Stimulated activated CD8-positive, alpha-beta memory T cell treated with anti-CD3 and anti-CD28 coated beads, Interleukin-7, amount 100 ng/mL, for 1 hour (primary cell): ENCODE measurements around the gene MYH10.

Experiments used
- DNase-seq, 2 donors: peaks; one replicate each; pipeline ENCODE4 v3.0.0-alpha.2; 2020; ENCODE audit warnings: low read depth in 2 of 2

The MYH10 gene

DNA sequence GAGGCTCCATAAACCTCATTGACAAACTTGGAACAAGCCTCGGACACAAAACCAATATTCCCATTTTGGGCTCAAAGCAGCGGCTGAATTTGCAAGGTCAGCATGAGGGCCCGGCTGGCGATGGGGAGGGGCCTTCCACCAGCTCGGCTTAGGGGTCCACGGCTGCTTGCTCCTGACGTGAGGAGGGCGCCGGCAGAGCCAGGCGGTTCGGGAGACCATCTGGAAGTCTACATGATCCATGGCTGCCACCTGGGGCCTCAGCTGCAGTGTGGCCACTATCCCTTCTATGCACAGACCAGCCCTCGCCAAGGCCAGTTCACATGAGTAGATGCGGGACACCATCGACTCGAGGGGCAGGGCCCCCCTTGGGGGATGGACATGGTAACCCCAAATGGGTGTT is 155.7 kb downstream of the MYH10 start:
- no peak for DNase-seq

DNA sequence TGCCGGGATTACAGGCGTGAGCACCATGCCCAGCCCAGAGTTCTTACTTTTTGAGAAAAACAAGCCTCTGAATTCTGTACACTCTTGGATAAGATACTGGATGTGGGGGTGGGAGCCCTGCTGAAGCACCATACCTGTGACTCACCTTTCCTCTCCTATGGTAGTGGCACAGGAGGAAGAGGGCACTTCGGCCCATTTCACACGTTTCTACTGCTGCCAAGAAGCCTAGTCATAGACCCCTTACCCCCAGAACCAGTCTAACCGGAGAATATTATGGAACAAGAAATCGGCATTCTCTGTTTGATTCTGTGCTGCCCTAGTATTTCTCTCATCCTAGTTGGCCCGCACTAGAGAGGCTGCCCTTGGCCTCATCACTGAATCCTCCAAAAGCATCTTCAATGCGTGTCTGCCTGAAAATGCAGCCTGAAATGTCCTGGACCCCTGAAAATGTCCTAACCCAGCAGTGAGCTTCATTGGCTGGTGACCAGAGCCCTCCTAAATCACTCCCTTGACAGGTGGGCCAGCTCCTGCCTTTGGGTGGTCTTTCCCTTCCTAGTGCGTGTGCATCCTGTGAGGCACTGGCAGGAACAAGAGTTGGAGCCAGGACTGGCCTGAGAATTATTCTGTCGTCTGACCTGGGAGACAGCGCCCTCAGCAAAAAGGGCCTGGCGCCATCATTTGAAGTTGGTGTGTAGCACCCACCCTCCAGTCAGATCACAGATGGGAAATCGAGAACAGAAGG is 156.9 kb downstream of the MYH10 start:
- DNase-seq, result no peak

DNA sequence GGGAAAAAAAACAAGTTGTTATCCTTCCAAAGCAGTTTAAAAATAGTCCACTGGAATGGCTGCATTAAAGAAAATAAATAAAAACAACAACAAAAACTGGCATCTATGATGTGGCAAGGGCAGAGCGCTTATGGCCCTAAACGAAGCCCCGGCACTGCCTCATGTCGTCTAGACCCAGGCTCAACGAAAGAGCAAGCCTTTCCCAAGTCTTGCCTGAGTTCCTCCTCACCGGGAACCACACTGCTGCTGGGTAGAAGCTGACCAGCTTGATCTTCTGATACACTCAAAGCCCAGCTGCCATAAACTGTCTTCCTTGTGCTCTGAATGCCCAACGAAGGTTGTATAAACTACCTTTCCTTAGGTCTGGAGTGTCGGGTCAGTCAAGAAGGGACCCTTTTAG is 157.9 kb downstream of the MYH10 start:
- DNase-seq, result no peak

DNA sequence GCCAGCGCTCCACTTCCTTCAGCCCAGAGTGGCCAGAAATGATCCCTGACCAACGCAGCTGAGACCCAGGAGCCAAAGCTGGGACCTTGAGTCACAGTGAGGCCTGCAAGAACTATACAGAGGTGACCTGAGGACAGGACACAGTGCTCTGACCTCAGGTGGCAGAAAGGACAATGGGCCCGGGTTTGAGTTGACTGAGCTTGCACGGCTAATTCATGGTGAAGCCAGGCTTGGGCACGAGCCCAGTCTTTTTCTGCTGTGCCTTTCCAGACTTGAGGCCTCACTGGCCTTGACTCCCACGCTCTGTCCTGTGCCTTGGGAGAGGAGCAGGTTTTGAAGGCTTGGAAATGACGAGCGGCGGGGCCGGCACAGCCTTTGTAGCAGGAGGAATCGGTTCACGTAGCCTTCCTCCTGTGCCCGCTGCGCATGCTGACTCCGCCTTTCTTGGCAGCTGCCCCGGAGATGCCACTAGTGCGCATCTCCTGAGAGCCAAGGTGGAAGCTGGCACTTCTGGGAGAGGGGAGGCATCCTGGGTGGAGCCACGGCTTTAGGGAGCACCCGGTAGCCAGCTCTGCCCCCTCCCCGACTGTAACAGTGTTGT is 160.0 kb downstream of the MYH10 start:
- no peak for DNase-seq

DNA sequence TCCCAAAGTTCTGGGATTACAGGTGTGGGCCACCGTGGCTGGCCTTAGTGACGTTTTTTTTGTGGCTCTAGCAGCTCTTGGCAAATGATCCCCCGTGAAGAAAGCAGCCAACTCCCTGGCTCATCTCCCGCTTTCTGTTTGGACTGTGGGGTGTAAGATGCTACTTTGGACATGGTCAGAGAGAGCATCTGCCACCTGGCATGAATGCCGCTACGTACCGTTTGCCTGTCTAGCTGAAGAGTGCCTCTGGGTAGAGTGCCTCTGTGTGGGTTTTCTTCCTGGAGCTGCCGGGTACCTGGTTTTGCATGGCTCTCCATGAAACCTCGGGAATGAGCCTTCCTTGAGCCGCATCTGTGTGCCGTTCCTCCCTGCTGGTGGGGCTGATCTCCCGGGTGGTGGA is 160.6 kb downstream of the MYH10 start:
- DNase-seq, result no peak

DNA sequence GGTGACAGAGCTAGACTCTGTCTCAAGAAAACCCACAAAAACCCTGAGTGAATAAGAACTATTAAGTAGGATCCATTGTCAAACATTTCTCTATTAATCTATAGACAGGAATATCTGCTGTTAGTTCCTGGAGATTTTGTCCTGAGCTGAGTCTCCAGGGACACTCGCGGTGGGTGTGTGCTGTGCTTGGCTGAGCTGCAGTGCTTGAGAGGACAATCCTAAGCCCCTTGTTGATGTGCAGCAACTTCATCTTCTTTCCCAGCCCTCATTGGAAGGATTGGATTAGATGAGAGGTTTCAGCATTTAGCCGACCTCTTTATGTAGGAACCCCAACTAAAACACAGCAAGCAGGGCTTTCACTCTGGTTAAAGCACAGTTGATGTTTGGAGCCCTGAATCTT is 161.5 kb downstream of the MYH10 start:
- DNase-seq, result no peak

DNA sequence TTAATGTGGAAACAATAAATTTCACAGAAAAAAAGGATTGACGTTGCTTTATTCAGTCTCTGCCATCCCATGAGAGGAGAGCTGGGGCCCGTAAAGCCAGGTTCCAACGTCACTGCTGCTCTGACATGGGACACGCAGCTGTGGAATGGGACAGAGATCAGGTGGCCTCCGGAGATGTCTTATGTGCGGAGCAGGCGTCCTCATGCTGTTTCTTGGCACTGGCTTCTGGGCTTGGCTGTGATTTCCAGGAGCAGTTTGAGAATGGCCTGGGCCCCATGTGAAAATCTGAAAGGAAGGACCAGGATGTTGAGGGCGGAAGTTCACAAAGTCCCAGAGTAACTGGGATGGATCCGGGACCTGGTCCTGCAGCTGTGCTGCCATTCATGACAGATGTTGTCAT is 162.4 kb downstream of the MYH10 start:
- no peak for DNase-seq

DNA sequence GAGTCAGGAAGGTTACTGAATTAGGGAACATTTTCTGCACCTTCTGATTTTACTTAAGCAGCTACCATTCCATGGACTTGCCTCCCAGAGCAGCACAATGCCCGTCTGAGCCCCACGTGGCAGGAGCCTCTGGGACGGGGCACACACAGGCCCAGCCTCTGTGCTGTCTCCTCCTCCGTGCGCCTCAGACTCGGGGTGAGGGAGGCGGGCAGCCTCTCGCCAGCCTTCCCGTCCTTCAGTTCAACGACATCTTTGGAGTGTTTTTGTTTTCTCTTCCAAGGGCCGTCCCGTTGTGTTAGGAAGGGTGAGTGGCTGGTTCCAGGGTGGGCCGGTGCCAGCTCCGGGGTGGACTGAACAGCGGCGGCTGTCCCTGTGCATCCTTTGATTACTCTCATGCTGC is 163.0 kb downstream of the MYH10 start:
- DNase-seq, result no peak

DNA sequence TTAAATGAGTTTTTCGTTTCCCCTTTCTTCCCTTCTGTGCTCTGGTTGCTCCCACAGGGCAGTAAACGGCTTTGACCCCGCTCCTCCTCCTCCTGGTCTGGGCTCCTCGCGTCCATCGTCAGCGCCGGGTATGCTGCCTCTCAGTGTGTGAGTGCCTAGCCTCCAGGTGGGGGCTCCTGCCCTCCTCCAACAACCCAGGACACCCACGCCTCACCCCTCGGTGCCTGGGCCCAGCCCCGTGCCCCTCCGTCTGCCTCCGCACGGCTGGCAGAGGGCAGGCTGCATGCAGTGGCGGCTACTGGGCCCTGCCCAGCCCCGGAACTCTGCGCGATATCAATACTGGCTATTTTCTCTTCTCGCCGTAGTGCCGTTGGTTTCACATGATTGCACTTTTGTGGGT is 163.7 kb downstream of the MYH10 start:
- DNase-seq, result no peak

DNA sequence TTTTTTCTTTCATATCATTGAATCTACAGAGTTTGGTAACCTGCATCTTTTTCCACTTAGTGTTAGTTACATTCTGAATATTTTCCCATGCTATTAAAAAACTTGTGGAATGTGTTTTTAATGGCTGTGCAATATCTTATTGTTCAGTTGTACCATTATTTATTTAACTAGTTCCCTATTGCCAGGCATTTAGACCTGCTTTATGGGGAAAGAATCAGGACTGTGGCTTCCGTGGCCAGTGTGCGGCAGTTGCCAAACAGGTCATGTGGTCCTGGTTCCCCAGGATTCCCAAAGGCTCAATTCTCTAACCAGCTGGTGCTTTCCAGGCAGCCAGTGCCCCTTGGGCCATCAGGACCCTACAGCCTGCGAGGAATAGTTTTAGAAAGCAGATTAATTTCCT is 164.1 kb downstream of the MYH10 start:
- no peak for DNase-seq

DNA sequence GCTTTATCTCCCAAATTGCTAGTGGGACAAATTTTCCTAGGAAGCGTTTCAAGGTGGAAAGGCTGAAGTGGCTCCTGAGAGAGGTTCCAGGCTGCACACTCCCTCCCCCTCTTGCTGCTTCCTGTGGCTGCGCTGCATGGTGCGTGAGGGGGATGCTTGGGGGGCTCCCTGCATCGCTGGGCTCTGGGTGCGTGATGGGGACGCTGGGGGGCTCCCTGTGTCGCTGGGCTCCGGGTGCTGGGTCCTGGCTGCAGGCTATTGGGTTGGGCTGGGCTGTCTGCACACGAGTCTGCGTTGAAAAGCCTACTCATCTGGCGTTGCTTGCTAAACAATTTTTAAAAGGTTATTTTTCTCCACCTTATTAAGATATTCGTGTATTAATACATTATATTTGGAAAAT is 164.8 kb downstream of the MYH10 start:
- DNase-seq, result no peak

DNA sequence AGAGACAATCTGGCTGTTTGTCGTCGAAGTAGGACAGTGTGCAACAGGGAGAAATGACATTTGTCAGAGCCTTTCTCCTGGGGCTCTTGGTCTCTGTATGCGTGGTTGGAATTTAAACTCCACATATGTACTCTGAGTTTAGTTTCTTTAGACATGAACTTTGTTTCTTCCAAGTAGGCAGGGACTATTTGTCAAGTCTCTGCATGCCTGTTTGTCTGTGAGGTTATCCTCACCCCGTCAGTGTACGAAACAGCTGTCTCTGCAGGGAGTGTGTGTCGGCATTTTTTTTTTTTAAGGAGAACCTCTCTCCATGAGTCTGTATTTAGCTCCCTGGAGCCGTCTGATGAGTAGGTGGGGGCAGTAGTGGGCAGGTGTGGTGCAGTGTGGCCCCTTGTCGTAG is 165.2 kb downstream of the MYH10 start:
- DNase-seq, result no peak

DNA sequence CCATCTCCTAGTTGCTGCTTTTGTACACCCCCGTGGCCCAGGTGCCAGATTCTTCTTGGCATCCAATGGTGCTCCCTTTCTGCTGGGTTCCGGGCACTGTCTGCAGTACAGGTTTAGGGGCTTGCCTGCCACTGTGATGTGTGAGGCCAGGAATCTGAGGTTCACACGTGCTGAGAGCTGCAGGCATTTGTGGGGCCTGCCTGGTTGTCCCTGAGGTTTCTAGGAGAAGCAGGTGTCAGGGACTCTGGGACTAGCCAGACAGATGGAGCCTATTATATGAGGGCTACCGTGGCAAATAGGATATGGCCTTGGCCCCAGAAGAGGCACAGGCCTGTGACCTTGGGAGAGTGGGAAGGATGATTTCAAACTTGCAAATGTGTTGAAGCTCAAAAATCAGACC is 165.6 kb downstream of the MYH10 start:
- no peak for DNase-seq

DNA sequence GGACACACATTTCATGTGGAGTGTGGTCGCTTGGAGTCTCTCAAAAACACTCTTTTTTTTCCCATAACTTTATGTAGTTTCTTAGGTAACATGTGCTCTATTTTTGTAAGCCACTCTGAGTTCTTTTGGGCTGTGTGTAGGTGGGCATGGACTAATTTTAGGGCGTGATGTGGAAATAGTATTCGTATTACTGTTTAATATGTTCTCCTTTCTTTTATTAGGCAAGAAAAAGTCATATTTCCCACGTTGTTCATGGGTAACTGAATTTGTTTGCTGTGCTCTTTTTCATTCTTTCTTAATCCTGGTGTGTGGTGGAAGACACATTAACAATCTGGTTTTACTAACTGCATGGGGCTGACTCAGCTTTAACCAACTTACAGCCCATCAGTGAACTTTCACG is 167.4 kb downstream of the MYH10 start:
- DNase-seq, result no peak

DNA sequence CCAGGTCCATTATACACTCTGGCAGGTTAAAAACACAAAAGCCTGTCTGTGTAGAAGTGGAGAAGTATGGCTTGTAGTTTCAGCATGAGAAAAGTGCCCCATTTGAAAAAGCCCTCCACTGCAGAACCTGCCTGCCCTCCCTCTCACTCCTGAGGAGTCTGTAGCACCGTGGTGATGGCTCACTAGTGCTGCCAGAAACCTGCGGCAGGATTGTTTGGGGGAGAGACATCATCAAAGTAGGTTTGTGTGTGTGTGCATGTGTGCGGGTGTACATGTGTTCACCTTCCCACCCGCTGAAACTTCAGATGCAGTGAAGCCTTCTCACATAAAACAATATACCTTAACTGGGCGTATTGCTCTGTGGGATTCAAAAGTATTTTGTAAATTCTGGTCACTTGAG is 168.0 kb downstream of the MYH10 start:
- DNase-seq, result no peak

DNA sequence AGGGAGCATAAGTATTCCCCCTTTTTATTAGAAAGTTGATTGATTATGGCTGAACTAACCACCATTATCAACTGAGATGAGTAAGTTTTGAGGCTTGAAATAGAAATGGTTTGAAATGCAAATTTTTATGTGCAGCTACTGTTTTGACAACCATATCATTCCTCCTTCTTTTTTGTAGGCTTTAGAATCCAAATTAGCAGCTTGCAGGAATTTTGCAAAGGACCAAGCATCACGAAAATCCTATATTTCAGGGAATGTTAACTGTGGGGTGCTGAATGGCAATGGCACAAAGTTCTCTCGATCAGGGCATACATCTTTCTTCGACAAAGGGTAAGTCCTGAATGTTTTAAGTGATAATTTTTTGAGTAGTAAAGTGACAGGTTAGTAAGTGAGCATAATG is 170.7 kb downstream of the MYH10 start:
- DNase-seq, result no peak

DNA sequence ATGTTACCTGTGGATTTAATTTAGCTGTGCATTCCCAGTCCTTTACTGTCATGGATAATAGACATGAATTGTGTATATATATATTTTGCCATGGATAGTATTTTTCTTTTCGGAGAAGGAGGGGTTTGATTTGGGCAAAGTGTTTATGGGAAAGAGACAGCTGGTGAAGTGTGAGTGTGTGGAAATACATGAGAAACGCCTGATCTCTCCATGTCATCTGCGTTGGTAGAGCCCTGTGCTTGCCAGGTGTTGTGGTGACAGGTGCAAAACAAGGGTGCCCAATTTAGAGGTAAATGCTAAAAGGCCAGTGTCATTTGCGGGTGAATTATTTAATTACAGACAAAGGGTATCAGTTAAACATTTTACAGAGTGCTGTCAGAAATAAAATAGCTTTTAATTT is 171.4 kb downstream of the MYH10 start:
- DNase-seq, result no peak

DNA sequence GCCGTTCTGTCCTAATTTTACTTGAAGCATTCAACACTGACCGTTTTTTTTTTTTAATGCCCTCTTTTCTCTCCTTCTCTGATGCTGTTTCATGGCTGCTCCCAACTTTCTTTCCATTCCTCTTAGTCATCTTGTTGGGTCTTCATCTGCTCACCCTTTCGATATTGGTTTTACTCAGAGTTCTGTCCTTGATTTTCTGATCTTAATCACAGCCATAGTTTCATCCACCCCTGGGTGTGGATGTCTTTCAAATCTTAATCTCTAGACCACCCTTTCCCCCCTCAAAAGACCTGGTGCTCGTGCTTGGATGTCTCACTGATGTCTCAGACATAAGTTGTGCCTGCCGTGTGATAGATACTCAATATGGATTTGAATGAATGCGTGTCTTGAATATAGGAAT is 172.4 kb downstream of the MYH10 start:
- DNase-seq, result no peak

DNA sequence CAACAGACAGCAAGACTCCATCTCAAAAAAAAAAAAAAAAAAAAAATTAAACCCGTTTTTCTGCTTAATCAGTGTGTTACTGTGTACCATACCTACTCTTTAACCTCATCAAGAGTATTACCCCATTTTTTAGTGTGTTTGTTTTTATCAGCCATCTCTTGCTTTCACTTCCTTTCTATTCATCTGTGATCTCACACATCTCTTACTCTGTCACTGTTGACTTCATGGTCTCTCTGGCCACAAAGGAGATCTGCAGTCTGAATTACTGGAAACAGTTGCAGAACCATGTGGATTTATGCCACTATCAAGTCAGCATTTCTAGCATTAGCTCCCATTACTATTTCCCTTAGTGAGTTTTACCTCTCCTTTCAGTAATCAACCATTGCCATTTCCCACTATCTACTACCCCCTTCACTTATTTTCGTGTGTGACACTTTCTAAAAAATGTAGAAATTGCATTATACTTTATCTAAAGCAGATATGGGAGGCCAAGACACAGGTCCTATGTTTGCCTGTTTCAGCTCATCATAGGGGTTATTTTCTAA is 174.8 kb downstream of the MYH10 start:
- DNase-seq, result no peak

DNA sequence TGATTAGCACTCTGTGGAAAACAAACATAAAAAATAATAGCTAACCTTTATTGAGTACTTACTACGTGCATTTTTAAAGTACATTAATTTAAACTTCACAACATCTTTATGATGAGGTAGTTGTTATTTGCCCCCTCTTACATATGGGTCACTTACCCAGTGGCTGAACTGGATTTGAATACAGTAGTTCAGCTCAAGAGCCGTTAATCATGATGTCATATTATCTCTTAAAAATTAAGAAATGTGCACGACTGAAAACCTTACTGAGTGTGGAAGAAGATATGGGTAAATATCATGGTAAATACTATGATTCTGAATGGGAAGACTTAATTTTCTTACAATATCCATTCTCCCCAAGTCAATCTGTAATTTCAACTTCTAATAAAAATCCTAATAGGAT is 177.2 kb downstream of the MYH10 start:
- DNase-seq, result no peak

DNA sequence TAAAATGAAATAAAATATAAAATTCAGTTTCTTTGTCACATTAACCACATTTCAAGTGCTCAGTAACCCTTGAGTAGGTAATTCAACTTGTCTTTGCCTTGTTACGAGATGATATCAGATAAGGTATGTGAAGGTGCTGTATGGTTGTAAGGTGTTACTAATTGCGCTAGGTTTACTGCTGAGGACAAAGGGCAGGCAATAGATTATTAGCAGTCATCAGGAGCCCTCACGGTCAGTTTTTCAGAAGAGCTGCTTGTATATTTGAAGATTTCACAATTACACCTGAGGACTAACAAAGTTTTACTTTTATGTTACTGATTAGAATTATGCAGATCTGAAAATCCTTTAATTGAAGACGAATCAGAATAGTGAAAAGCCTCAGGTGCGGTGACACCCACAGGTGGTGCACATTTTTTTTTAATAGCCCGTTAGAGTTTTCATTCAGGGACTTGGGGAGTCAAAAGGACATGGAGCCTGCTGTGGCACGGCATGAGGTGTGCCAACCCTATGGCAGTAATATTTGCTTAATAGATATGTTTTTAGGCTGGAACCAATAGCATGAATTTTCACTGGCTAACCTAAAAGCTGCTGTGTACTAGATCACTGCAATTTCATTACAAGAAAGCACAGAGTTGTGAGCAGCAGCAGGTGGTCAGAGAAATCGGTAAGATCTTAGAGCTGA is 178.5 kb downstream of the MYH10 start:
- DNase-seq, result no peak

DNA sequence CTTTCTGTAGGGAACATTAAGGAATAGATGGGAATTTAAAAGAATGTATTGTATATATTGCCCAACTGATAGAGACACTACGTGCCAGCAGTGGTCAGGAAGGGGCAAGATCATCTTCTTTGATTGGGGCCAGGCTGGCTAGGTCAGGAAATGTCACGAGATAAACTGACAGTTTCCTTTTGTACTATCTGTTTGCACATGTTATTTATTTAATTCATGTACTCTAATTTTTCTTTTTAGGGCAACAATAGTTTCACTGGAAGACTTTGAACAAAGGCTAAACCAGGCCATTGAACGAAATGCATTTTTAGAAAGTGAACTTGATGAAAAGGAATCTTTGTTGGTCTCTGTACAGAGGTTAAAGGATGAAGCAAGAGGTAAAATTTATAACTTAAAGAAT is 182.2 kb downstream of the MYH10 start:
- no peak for DNase-seq

DNA sequence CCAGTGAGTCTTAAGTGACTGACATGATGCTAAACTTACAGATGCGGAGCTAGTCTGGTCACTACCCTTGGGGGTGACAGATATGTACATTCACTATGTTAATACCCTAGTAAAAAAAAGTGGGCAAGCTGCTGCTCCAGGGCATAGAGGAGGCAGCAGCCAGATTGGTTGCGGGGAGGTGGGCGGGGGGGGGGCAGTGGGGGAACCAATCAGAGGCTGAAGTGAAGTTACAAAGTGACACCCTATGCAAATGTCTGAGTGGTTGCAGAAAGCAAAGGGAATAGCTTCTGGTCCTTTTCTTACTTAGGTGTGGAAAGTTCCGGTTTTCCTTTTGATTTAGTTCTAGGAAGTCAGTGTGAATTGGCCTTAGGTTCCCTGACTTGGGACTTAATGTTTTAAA is 182.7 kb downstream of the MYH10 start:
- no peak for DNase-seq
